NT2/D1 (cell line): ENCODE results near the gene TRDMT1.

Experiments
- DNase-seq: peaks from one replicate; pipeline ENCODE4 v3.0.0-alpha.2; 2011; ENCODE audit warnings: low read depth, low spot score
- H3K27me3 ChIP-seq: 2 replicates; pipeline ENCODE4 v1.6.0; 2011; ENCODE audit warnings: mild to moderate bottlenecking; ENCODE audit not compliant: insufficient read length, insufficient read depth
- H3K36me3 ChIP-seq: 2 replicates; pipeline ENCODE4 v1.6.1; 2011; ENCODE audit warnings: mild to moderate bottlenecking, low read length, mixed read lengths; ENCODE audit not compliant: insufficient read depth, insufficient read length
- H3K4me1 ChIP-seq: 2 replicates; pipeline ENCODE4 v1.5.1; 2011; ENCODE audit not compliant: insufficient read depth, insufficient read length
- H3K4me3 ChIP-seq: 2 replicates; pipeline ENCODE4 v1.5.1; 2011; ENCODE audit warnings: low read depth; ENCODE audit not compliant: insufficient read length
- H3K9ac ChIP-seq: 2 replicates; pipeline ENCODE4 v1.6.0; 2011; ENCODE audit warnings: low read depth; ENCODE audit not compliant: insufficient read length
- H3K9me3 ChIP-seq: 2 replicates; pipeline ENCODE4 v1.5.1; 2011; ENCODE audit warnings: mild to moderate bottlenecking, low read length; ENCODE audit not compliant: insufficient read depth
- SUZ12 ChIP-seq: IDR thresholded peaks from 2 replicates; pipeline ENCODE4 v1.6.1; 2011; ENCODE audit not compliant: insufficient read length, insufficient read depth; ENCODE audit errors: extremely low read depth
- YY1 ChIP-seq: IDR thresholded peaks from 2 replicates; pipeline ENCODE4 v1.6.1; 2011; ENCODE audit not compliant: insufficient read length, insufficient read depth
- ZNF274 ChIP-seq: IDR thresholded peaks from 2 replicates; pipeline ENCODE4 v1.6.1; 2011; ENCODE audit warnings: mild to moderate bottlenecking, low read depth, low read length

The TRDMT1 gene

GRCh38 chr10:17179002-17179401, 22.5 kb downstream of the TRDMT1 start:
- no peak for TF ChIP-seq ZNF274
- TF ChIP-seq YY1, result no peak
- TF ChIP-seq SUZ12, result no peak
- no peak overlapping the region for H3K9ac ChIP-seq
- DNase-seq, result no peak

GRCh38 chr10:17178006-17178405, 23.5 kb downstream of the TRDMT1 start:
- no peaks in the 10 kb centered on the region for H3K36me3 ChIP-seq
- H3K9me3 ChIP-seq, result no peaks in the 10 kb centered on the region
- TF ChIP-seq ZNF274 (no peak), SUZ12 (no peak), YY1 (no peak)
- no peaks in the 10 kb centered on the region for H3K4me1 ChIP-seq
- H3K4me3 ChIP-seq, result no peak overlapping the region
- DNase-seq, result no peak
- no peaks in the 10 kb centered on the region for H3K27me3 ChIP-seq
- no peak overlapping the region for H3K9ac ChIP-seq

More at GRCh38 chr10:17179002-17179401, 22.5 kb downstream of the TRDMT1 start:
- Histone ChIP-seq H3K27me3 (no peaks in the 10 kb centered on the region), H3K36me3 (no peaks in the 10 kb centered on the region), H3K9me3 (no peaks in the 10 kb centered on the region), H3K4me3 (no peak overlapping the region), H3K4me1 (no peaks in the 10 kb centered on the region)

GRCh38 chr10:17177014-17177413, 24.5 kb downstream of the TRDMT1 start:
- Histone ChIP-seq H3K4me1 (no peaks in the 10 kb centered on the region), H3K4me3 (no peak overlapping the region), H3K9ac (no peak overlapping the region), H3K36me3 (no peaks in the 10 kb centered on the region), H3K9me3 (no peaks in the 10 kb centered on the region), H3K27me3 (no peaks in the 10 kb centered on the region)
- no peak for TF ChIP-seq ZNF274
- TF ChIP-seq SUZ12, result no peak
- no peak for TF ChIP-seq YY1
- DNase-seq, result no peak

GRCh38 chr10:17176091-17176490, 25.4 kb downstream of the TRDMT1 start:
- H3K9ac ChIP-seq, result no peak overlapping the region
- no peaks in the 10 kb centered on the region for H3K27me3 ChIP-seq
- no peak overlapping the region for H3K4me3 ChIP-seq
- no peak for DNase-seq
- TF ChIP-seq YY1 (no peak), SUZ12 (no peak), ZNF274 (no peak)
- no peaks in the 10 kb centered on the region for H3K9me3 ChIP-seq
- H3K36me3 ChIP-seq, result no peaks in the 10 kb centered on the region
- H3K4me1 ChIP-seq, result no peaks in the 10 kb centered on the region

- TF ChIP-seq ZNF274 (no peak), SUZ12 (no peak), YY1 (no peak)
- no peaks in the 10 kb centered on the region for H3K36me3 ChIP-seq
- no peaks in the 10 kb centered on the region for H3K4me1 ChIP-seq
- H3K9me3 ChIP-seq, result no peaks in the 10 kb centered on the region
- H3K4me3 ChIP-seq, result no peak overlapping the region
- no peak for DNase-seq
- no peak overlapping the region for H3K9ac ChIP-seq
- no peaks in the 10 kb centered on the region for H3K27me3 ChIP-seq
These were observed 25.9 kb downstream of the TRDMT1 start for GRCh38 chr10:17175551-17175950.

GRCh38 chr10:17174626-17175025, 26.8 kb downstream of the TRDMT1 start:
- H3K9ac ChIP-seq, result no peak overlapping the region
- TF ChIP-seq ZNF274 (no peak), YY1 (no peak), SUZ12 (no peak)
- DNase-seq, result no peak

GRCh38 chr10:17171141-17171641, 30.3 kb downstream of the TRDMT1 start:
- TF ChIP-seq SUZ12, result no peak
- no peak for TF ChIP-seq YY1
- no peak for TF ChIP-seq ZNF274
- Histone ChIP-seq H3K9ac (no peak overlapping the region), H3K4me3 (no peak overlapping the region), H3K27me3 (no peaks in the 10 kb centered on the region), H3K4me1 (no peaks in the 10 kb centered on the region), H3K36me3 (no peaks in the 10 kb centered on the region), H3K9me3 (no peaks in the 10 kb centered on the region)
- DNase-seq, result no peak

More at GRCh38 chr10:17174626-17175025, 26.8 kb downstream of the TRDMT1 start:
- Histone ChIP-seq H3K9me3 (no peaks in the 10 kb centered on the region), H3K4me3 (no peak overlapping the region), H3K36me3 (no peaks in the 10 kb centered on the region), H3K4me1 (no peaks in the 10 kb centered on the region), H3K27me3 (no peaks in the 10 kb centered on the region)
